NCI-H524 (cell line): Measurements from ENCODE around the gene GNB1.
"Not testable (repeated sequence)": the region's sequence is repeated elsewhere in the genome, so short reads cannot be mapped to it uniquely, and the experiment has no call there.

Experiments
- DNase-seq, 2 experiments: peaks; one replicate each; lab custom pipeline; 2025; lab: John Stamatoyannopoulos, UW

Gene GNB1

DNA sequence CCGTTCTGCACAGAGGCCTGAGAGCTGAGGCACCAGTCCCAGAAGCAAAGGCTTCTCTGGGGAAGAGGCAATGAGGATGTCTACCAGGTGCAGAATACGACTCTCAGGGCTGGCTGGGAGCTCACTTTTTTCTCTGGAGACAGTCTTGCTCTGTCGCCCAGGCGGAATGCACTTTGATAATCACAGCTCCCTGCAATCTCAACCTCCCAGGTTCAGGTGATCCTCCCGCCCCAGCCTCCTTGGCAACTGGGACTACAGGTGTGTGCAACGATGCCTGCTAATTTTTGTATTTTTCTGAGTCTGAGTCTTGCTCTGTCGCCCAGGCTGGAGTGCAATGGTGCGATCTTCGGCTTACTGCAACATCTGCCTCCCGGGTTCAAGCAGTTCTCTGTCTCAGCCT is 130.2 kb downstream of the GNB1 start:
- no peak for DNase-seq

DNA sequence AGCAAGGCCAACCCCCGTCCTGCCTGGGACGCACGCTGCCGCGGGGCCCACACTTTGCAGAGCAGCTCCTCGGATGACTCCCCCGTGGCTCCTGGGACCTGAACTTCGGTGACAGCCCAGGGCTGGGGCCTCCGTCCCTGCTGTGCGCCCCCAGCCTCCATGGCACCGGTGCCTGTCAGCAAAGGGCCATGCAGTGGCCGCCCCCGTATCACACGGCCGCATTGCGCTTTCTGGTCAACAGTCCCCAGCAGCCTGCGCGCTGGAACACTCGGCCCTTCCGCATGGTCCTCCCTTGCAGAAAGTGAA is 130.6 kb downstream of the GNB1 start:
- DNase-seq, result no peak

DNA sequence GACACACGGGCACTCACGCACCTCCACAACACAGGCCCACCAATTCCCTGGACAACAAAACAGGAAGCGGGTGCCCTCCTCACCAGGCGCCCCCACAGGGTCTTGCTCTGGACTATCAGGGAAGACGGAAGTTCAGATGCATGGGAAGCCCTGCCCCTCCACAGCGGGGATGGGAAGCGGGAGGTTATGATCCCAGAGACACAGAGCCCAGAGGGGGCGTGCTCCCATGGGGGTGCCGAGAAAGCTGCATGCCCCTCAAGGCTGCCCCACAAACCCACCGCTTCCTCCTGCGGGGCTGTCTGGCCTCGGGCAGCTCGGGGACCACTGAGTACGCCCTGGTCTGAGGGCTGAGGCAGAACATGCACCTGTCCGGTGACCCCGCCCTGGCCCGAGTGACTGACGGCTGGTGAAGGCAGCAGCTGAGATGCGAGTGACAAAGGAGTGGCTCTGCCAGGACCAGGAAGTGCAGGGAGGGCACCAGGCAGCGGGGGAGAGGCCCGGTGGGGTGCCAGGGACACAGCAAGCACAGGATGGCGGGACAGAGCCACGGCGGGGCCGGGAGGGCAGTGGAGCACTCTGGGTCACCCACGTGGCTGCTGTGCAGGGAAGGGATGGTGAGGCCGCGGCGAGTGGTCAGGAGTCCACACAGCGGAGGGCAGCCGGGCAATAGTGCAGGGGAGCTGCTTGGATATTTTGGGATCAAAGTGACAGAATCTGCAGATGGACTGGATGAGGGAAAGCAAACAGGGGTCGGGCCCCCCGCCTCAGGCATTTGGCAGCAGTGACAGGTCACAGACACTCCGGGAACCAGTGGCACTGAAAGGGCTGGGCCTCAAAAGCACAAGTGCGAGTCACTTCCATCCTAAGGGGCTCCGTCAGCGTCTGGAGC is 131.2 kb downstream of the GNB1 start:
- no peak for DNase-seq

DNA sequence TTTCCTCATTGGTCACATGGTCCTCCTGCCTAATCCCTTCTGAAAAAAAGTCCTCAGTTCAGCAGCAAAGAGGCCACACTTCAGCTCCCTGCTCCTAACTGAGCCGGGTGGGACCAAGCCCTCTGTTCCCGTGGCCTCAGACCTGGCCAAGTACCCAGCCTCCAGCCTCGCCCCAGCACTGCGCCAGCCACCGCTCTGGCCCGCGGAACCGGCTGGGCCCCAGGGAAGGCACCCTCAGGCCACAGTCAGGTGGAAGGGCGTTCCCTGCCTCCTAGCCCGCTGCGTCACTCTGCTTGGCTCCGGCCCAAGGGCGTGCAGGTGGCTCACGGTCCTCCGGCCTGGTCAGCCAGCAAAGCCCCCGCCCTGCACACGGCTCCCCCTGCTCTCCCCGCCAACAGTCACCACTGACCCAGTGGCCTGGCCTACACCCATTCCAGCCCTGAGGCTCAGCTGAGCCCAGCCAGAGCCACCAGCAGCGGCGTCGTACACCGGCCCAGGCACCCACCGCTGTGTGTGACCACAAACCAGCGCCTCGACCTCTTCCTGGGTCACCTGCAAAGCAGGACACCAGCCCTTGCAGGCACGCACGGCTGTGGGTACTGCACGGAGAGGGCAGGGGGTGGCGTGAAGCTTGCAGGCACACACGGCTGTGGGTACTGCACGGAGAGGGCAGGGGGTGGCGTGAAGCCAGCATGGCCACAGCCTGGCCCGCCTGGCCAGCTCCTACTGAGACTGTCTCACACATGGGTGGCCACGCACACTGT is 132.0 kb downstream of the GNB1 start:
- DNase-seq, result no peak

DNA sequence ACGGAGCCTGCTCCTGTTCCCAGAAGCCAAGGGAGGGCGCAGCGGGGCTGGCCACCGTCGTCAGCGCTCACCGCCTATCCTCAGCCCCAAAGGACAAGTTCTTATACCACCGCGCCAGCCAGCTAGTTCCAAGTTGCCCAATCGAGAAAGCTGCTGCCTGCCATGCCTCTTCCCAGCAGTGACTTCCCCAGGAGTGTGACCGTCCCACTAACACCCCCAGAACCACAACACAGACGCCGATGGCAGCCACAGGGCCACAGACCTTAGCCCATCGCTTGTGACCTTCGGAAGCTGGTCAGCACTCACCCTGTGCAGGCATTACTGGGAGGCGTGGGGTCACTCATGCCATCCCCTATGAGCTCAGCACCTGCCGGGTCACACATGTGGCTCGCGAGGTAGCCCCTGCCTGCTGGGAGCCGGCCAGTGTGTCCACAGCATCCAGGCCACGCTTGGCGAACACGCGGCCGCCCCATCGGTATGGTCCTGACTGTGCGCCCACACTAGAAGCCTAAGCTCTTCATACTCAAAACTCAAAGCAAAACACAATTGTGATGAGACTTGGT is 132.7 kb downstream of the GNB1 start:
- DNase-seq, result no peak

DNA sequence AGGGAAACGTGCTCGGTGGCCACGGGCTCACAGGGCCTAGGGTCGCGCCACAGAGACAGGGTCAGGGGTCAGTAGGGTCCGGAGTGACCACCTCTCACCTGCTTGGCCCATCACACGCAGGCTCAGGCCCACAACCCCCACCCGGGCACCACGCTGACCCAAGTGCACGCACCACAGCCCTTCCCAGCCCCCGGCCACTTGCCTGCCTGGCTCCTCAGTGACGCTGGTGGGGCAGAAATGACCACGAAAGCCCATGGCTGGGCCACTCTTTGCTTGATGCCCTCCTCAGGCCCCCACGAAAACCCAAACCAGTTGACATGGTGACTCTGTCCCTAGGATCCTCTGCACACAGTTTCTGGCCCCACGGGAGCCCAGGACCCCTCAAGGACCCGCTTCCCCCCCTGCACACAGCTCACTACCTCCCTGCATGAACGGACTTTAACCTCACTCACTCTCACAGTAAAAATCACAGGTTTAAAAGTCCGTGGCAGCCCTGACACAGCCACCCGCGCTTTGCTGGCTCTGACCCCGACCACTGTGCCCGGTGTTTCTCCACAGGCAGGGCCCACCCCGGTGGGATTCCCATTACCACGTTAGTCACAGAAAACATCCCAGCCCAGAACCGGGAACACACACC is 133.3 kb downstream of the GNB1 start:
- DNase-seq, result no peak

DNA sequence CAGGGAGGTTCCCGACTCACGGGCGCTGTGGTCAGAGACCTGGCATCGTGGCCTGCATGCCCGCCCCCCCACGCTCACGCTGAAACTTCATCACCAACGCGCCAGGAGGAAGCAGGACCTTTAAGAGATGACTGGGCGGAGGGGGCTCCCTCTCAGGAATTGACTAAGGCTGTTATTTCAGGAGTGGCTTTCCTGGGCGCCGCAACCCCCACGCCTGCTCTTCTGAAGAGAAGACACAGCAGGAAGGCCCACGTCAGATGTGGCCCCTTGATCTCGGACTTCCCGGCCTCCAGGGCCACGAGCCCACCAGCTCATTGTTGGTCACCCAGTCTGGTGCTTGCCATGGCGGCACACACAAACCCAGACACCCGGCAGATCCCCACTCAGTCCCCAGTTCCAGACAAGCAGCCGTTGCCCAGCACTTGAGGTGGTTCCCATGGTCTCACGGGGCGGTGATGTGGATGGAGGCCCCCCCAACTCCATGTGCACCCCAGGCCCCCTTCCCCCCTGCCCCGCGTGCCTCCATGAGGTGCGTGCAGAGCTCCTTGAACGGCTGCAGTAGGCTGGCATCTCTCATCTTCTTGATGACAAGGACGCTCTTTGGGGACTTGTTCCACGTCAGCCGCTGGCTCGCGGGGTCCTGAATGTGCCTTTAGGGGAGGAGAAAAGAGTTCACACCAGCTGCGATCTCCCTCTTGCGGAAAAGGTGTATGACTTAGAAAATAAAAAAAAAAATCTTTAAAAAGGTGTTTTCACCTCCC is 134.0 kb downstream of the GNB1 start:
- no peak for DNase-seq

DNA sequence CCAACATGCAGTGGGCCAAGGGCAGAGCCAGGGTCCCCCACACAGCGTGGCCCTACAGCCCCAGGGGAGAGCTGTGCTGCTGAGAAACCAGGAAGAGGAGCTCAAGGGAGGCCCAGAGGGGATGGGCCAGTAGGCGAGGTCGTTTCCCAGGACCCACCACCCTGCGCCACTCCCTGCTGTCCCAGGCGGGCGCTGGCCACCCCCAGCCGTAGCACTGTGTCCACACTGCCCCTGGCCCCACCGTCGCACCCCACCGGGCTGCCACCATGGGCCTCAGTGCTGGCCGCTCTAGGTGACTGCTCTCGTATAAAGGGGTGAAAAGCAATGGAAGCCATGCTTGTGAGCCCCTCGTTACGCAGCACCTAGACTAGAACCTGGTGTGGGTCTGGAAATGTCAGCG is 135.0 kb downstream of the GNB1 start:
- DNase-seq, result no peak

DNA sequence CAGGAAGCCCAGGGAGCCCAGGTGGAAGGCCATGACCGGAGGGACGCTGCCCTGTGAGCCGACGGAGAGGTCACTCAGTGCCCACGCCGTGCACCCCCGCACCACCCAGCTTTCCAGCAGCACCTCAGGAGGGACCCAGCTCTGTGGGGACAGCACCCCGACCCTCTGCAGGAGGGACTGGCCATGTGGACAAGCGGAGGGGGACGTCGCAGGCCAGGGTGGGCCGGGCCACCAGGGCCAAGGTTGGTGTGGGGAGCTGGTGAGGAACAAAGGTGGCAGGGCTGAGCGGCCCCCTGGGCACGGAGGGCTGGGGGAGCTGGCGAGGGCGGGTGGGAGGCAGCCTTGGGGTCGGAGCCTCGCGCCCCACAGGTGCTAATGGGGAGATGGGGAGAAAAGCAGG is 135.5 kb downstream of the GNB1 start:
- DNase-seq, result no peak

DNA sequence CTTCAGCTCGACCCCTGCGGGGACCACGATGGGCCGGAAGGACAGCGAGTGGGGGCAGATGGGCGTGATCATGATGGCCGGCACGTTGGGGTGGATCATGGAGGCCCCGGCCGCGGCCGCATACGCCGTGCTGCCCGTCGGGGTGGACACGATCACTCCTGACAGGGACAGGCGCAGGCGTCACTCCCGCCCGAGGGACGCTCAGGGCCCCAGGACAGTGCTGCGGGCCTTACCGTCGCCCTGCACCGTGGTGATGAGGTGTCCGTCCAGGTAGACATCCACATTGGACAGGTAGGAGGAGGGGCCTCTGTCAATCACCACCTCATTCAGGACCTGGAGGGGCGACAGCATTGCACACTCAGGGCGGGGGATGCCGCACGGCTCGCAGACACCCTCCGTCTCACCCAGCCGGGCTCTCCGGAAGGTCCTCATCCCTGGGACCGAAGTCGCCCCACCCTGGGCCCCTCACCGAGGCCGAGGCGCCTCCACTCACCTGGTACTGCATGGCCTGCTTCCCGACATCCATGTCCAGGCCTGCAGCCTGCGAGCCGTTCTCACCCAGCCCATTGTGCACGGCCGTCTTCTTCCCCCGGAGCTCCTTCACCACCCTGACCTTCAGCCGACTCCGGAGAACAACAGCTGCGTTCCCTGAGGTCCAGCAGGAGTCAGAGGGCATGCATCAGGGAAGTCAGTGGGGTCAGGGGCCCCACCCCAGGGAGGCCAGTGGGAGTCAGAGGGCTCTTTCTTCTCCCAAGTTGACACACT is 136.7 kb downstream of the GNB1 start:
- DNase-seq, result no peak

DNA sequence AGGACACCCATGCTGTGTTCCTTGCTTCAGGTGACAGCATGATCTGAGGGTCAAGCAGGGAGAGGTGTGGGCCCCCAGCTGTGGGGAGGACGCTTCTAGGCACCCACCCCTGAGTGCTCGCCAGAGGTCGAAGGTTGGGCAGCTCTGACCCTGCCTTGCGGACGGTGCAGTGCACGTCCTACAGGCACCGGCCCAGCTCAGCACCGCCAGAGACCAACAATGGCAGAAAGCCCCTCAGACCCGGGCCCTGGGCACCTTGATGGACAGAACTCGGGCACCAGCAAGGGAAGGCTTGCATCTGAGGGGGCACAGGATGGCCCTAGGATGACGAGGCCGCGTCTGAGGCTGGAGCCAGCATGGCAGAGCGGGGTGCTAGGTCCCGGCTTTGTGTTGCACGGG is 137.3 kb downstream of the GNB1 start:
- no peak for DNase-seq

DNA sequence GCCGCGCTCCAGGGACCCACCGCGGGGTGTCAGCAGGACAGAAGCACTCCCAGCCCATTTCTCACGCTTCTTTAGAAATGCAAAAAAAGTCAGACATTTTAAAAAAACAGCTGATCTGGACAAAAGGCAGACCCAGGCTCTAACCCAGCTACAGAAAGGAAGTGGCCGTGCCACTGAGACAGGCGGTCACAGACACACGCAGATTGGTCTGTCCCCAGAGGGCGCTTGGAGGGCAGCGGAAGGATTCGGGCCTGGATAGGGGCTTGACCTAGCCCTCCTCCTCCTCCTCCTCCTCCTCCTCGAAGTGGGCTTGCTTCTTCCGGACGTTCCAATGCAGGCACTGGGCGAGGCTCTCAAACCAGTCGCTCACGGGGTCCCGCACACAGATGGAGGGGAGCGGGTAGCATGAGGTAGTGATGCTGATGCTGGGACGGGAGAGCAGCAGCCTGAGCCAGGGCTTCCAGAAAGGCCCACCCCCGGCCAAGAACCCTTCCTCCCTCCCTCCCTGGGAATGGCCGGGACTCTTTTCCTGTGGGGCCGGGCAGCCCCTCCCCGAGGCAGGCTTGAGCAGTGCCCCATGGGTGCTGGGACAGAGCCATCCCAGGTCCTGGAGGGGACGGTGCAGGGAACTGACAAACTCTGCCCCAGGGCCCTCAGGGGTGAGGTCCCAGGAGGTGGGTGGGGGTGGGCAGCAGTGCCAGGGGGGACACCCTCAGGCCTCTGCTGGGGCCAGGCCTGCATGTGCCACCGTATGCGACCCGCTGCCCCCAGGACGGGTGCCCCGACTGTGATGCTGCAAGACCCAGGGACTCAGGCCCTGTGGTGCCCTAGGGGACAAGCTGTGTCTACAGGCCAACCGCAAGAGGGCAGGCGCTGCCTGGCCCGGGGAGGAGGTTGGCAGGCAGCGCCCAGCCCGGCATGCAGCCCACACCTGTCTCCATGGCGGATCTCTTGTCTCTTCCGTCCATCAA is 138.0 kb downstream of the GNB1 start:
- no peak for DNase-seq

DNA sequence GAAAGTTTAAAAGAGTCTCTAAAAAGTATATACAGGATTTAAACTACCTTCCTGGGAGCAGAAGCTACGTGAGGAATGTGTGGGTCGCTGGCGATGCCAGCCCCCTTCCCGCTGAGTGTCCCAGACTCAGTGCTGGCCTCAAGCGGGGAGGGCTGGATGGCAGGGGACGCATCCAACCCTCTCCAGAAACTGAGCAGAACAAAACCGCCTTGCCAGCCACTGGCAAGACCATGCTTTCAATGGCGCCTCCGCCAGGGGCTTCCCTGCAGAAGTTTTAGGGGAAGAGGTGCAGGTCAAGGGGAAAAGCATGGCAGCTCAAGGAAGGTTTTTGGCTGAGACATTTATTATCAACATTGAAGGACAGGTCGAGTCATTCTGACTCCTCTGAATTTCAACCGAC is 138.7 kb downstream of the GNB1 start:
- DNase-seq, result no peak

DNA sequence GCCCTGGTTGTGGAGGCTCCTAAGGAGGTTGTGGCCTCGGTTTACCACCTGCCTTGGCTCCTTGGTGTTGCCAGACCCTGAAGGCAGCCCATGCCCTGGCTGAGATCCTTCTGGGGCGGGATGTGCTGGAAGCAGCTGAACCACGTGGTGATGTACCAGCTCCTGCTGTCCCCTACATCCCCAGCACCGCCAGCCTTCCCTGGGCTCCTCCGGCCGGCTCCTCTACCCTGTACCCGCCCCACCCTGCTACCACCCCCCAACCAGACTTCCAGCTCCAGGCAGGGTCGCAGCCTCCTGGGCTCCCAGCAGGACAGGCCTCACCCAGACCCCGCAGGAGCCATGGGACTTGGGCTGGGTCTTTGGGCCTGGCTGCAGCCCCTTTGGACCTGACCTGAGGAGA is 140.9 kb downstream of the GNB1 start:
- DNase-seq, result not testable (repeated sequence)

DNA sequence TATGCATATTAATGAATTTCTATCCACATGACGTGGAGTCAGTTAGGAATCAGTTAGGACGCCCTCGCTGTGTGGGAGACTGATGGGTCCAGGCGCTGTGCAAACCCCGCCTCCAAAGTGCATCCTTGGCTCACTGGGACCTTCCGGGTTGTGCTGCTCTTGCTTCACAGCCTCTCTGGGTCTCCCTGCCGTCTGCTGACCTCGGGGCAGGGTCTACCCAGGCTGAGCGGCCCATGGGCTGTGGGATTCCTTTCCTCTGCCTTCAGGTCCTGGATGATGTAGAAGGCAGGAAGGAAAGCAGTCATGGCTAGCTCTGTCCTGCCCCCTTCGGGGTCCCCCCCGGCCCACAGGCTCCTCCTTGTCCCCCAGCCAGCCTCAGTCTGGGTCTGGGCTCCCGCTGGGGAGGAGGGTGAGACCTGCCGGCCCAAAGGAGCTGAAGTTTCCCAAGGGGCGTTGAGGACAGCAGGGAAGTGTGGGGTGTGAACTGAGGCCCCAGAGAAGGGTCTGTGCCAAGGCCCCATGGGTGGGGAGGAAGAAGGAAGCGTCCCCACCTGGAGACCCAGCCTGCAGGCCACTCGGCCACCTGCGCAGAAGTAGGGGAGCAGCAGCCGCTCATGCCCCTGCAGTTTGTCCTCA is 142.1 kb downstream of the GNB1 start:
- DNase-seq, result no peak

DNA sequence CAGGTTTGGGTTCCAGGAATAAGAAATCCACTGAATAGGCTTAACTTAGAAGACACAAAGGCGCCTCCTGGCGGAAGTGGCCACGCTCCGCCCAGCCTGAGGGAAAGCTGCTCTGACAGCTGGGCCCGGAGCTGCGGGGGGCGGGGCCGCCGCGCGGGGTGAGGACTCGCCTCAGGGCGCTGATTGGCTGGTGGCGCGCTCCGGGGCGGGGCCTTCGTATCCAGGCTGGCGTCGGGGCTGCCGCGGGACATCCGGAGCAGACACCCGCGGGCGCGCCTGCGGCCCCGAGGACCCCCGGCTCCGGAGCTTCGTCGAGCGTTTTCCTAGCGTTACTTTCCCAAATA is 144.3 kb downstream of the GNB1 start:
- not testable (repeated sequence) for DNase-seq

DNA sequence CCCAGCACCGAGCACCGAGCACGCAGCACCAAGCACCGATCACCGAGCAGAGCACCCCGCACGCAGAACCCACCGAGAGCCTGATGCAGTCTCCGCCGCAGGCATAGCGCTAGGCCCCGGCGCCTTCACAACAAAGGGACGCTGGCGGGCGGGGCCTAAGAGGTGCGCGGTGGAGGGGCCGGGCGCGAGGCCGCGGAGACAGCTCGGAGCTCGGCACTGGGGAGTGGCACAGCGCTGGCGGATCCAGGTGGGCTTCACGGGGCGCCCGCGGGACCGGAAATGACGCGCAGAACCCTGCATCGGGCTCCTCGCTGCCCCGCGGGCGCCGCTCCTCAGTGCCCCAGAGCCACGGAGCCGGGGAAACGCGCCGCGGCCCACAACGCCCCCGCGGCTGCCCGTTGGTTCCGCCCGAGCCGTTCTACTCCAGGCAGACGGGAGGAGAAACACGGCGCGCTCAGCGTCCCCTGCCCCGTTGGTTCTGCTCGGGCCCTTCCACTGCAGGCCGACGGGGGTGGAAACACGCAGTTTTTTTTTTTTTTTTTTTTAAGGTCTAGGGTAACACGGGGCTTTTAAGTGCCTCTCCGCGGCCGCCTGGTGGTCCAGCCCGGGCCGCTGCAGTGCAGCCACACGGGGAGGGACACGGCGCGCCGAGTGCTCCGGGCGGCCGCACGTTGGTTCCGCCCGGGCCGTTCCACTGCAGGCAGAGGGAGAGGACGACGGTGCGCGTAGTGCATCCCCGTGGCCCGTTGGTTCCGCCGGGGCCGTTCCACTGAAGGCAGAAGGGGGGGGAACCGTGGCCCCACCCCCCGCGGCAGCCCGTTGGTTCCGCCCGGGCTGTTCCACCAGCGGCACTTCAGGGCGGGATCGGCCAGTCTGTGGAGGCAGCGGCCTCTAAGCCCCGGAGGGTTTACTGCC is 145.0 kb downstream of the GNB1 start:
- peak in 1 of 2 experiments; percentile 42 for DNase-seq

DNA sequence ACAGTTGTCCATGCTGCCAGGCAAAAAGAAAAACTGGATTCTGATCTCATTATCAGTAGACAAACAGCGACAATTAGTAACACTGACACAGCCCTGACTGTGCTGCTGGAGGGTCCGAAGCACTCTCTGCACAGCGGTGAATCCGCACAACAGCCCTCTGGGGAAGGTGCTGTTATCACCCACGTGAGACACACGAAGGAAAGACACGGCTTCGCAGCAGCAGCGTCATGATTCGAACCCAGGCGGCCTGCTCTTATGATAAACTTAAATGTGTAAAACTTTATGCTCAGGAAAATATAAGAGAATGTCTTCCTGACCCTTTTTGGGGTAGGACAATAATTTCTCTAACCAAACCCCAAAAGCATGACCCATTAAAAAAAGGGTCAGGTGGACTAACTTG is 148.4 kb downstream of the GNB1 start:
- not testable (repeated sequence) for DNase-seq

DNA sequence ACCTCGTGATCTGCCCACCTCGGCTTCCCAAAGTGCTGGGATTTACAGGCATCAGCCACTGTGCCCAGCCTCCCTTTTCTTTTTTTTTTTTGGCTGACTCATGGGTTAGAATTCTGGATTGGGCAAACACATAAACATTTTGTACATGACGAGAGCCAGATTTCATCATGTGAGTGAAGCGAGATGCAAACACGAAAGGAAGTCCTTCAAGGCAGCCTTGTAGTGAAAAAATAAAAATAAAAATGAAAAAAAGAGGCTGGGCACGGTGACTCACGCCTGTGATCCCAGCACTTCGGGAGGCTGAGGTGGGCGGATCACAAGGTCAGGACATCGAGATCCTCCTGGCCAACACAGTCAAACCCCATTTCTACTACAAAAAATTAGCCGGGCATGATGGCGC is 149.9 kb downstream of the GNB1 start:
- not testable (repeated sequence) for DNase-seq
